HG02884 (cell line): ENCODE data around the gene ENTPD1.
A peak's percentile ranks its signal among the peaks of the same experiment; 100 is the strongest.
"Not testable (repeated sequence)": the region's sequence is repeated elsewhere in the genome, so short reads cannot be mapped to it uniquely, and the experiment has no call there.

Source experiments
- ATAC-seq: cut with Tn5 transposase; IDR thresholded peaks from one replicate; pipeline ENCODE4 v1.9.1; 2021; ENCODE audit warnings: mild to moderate bottlenecking, moderate library complexity; ENCODE audit not compliant: unreplicated experiment

Gene ENTPD1

GRCh38 chr10:95907456-95908253, 151.7 kb downstream of the ENTPD1 start, which contains the start of gene CC2D2B:
Gene CC2D2B, plus strand, starts transcription at chr10:95907975. Its CDS starts 3,349 bp downstream, at chr10:95911324.
- peak; percentile 83 for ATAC-seq

- no peak for ATAC-seq
Observed at GRCh38 chr10:95908450-95908849, 152.5 kb downstream of the ENTPD1 start.

GRCh38 chr10:95909561-95909960, 153.6 kb downstream of the ENTPD1 start:
- ATAC-seq, result no peak

- ATAC-seq, result not testable (repeated sequence)
Observed at GRCh38 chr10:95916039-95916438, 160.1 kb downstream of the ENTPD1 start.
